ENCODE measurements around the gene PROM2.
"Not testable (repeated sequence)": the region's sequence is repeated elsewhere in the genome, so short reads cannot be mapped to it uniquely, and the experiment has no call there.

PROM2 gene, protein sequence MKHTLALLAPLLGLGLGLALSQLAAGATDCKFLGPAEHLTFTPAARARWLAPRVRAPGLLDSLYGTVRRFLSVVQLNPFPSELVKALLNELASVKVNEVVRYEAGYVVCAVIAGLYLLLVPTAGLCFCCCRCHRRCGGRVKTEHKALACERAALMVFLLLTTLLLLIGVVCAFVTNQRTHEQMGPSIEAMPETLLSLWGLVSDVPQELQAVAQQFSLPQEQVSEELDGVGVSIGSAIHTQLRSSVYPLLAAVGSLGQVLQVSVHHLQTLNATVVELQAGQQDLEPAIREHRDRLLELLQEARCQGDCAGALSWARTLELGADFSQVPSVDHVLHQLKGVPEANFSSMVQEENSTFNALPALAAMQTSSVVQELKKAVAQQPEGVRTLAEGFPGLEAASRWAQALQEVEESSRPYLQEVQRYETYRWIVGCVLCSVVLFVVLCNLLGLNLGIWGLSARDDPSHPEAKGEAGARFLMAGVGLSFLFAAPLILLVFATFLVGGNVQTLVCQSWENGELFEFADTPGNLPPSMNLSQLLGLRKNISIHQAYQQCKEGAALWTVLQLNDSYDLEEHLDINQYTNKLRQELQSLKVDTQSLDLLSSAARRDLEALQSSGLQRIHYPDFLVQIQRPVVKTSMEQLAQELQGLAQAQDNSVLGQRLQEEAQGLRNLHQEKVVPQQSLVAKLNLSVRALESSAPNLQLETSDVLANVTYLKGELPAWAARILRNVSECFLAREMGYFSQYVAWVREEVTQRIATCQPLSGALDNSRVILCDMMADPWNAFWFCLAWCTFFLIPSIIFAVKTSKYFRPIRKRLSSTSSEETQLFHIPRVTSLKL

DNA sequence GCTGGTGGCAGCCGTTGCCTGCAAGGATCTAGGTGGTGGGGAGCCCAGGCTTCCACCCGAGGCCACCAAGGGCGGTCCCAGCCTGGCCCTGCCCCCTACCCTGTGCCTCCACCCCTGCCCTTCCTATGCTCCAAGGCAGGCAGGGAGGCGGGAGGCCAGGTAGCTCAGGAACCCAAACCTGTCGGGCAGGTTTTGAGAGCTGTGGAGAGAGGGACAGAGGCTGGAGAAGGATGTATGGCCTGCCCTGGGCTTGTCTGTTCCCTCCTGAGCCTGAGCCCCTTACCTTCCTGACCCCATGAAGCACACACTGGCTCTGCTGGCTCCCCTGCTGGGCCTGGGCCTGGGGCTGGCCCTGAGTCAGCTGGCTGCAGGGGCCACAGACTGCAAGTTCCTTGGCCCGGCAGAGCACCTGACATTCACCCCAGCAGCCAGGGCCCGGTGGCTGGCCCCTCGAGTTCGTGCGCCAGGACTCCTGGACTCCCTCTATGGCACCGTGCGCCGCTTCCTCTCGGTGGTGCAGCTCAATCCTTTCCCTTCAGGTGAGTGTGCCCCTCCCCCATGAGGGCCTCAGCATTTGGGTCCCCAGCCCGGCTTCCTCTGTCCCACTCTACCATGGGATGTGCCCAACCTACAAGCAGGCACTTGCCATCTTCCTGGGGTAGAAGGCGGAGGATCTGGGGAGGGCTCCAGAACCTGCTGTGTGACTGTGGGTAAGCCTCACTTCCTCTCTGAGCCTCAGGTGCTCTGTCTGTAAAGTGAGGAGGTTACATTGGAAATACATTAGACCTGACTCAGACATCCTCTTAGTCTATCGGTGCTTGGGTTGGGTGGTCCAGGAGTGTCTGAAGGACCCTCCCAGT lies at the start of gene PROM2:
Gene PROM2 (plus strand): TSS at position 159 of the 860 bp plus-strand sequence. CDS start 137 bp downstream, at position 296.
- DNase-seq = no peak

DNA sequence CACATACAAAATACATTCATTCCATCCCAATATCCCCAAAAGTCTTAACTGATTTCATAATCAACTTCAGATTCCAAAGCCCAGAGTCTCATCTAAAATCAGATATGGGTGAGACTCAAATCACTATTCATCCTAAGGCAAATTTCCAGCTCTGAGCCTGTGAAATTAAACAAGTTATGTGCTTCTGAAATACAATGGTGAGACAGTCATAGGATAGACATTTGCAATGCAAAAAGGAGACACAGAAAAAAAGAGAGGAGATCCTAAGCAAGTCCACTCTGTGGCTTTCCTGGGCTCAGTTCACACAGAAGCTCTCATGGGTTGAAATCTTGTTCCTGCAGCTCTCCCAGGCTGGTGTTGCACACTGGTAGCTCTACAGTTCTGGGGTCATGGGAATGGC lies 48.6 kb upstream of the PROM2 start:
- DNase-seq = no peak

DNA sequence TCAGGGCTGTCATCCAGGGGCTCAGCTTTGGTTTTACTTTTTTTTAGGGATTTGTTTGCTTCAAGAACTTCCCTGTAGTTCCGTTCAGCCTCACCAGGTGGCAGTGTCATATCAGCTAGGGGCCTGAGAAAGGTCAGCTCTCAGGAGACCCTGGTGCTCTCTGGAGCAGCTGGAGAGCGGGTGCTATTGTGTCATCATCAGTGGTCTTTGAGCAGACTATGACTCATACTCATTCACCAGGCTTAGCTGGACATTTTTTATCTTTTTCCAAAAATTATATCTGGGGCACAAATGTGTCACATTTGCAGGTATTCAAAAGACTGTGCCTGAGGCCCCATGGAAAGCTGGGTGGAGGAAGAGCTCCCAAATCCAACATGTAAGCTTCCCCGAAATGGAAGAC lies 42.5 kb upstream of the PROM2 start:
- no peak for DNase-seq

DNA sequence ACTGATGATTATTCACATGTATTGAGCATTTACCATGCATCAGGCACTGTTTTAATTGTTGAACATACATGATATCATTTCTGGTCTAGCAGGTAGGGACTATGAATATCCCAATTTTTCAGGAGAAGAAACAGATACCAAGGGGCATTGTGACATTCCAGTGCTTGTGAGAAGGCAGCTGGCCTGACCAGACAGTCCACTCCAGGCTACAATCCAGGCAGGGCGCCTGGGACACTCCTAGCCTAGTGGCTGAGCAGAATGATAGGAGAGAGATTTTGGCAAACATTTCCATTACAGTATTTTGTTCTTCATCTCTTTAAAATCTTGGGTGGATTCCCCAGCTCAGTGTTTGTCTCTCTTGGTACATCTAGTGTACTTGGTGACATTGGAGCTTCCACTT lies 42.0 kb upstream of the PROM2 start:
- no peak for DNase-seq

DNA sequence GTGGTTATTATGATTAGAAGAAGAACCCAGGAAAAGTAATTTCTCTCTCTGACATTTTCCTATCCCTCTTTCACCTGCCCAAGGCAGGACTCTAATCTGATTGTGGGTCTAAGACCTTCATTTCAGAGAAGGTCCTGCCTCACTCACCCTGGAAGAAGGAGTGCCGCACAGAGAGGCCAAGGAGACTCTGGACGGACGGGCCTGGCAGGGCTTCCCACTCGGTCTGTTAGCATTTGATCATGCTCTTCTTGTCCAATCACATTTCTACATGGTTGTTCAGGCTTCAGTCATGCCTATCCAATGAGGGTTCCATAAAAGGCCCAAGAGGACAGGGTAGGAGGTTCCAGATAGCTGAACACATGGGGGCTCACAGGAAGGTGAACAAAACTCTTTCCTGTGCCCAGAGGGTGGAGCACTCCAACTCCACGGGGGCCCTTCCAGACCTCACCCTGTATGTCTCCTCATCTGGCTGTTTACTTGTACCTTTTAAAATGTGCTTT lies 39.9 kb upstream of the PROM2 start:
- no peak for DNase-seq

DNA sequence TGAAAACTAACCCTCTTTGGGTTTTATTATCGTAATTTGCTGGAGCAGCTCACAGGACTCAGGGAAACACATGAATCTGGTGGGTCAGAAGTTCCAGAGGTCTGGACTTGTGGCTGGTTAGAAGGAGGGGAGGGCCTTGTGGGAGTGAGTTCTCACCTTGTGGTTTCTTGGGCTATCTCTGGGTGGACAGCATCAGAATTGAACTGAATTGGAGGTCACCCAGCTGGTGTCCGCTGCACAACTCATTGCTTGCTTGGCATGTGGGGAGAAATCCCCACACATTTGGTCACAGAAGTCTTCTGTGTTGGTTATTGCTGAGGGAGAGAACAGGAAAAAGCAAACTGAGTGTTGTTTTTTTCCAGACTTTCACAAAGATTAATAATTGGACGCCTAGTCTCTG lies 39.4 kb upstream of the PROM2 start:
- no peak for DNase-seq

DNA sequence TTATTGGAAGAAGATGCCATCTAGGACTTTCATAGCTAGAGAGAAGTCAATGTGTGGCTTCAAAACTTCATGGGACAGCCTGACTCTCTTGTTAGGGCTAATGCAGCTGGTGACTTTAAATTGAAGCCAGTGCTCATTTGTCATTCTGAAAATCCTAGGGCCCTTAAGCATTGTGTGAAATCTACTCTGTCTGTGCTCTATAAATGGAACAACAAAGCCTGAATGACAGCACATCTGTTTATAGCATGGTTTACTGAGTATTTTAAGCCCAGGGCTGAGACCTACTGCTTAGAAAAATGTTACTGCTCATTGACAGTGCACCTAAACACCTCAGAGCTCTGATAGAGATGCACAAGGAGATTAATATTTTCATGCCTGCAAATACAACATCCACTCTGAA lies 36.1 kb upstream of the PROM2 start:
- DNase-seq = no peak

DNA sequence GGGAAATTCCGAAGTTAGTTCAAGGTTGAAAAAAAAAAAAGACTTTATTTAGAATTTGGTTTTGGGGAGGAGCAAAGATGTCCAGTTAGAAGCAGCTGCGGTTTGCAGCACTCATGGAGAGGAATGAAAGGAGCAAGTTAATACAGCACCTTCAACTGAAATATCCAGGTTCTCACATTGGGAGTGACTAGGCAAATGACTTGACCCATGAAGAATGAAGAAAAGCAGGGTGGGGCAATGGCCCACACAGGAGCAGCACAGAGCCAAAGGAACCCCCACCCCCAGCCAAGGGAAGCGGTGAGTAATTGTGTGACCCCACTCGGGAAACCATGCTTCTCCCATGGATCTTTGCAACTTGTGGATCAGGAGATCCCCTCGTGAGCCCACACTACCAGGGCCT lies 34.2 kb upstream of the PROM2 start:
- DNase-seq = no peak

DNA sequence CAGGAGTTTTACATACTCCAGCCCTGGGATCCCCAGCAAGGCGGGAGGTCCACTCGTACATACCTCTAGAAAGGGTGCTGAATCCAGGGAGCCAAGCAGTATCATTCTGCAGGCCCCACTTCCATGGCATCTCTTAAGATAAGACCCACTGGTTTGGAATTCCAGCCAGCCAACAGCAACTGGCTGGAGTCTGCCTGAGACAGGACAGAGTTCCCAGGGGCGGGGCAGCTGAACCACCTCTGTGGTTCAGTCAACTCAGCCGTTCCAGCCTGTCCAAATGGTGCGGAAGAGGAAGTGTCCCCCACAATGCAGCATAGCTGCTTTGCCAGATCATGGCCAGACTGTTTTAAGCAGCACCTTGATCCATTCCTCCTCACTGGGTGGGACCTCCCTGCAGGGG lies 33.7 kb upstream of the PROM2 start:
- DNase-seq = no peak

DNA sequence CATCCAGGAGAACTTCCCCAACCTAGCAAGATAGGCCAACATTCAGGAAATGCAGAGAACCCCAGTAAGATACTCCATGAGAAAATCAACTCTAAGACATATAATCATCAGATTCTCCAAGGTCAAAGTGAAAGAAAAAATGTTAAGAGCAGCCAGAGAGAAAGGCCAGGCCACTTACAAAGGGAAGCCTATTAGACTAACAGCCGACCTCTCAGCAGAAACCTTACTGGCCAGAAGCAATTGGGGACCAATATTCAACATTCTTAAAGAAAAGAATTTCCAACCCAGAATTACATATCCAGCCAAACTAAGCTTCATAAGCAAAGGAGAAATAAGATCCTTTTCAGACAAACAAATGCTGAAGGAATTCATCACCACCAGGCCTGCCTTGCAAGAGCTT lies 32.2 kb upstream of the PROM2 start:
- DNase-seq = not testable (repeated sequence)

DNA sequence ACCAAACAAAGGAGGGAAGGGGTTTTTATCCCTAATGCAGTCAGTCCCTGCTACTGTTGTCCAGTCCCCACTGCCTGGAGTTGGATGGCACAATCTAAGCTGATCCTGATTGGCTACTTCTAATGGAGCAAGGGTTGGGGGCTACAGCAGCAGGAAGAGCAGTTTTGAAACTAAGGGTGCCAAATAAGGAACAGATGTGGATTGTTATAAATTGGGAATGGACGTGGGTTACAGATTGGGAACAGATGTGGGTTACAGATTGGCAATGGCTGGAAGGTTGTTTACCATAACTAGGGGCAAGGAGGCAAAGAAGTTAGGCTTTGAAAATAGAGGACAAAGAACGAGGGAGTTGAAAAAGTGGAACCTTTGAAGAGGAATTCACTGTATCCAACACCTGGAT lies 16.0 kb upstream of the PROM2 start:
- DNase-seq = no peak

DNA sequence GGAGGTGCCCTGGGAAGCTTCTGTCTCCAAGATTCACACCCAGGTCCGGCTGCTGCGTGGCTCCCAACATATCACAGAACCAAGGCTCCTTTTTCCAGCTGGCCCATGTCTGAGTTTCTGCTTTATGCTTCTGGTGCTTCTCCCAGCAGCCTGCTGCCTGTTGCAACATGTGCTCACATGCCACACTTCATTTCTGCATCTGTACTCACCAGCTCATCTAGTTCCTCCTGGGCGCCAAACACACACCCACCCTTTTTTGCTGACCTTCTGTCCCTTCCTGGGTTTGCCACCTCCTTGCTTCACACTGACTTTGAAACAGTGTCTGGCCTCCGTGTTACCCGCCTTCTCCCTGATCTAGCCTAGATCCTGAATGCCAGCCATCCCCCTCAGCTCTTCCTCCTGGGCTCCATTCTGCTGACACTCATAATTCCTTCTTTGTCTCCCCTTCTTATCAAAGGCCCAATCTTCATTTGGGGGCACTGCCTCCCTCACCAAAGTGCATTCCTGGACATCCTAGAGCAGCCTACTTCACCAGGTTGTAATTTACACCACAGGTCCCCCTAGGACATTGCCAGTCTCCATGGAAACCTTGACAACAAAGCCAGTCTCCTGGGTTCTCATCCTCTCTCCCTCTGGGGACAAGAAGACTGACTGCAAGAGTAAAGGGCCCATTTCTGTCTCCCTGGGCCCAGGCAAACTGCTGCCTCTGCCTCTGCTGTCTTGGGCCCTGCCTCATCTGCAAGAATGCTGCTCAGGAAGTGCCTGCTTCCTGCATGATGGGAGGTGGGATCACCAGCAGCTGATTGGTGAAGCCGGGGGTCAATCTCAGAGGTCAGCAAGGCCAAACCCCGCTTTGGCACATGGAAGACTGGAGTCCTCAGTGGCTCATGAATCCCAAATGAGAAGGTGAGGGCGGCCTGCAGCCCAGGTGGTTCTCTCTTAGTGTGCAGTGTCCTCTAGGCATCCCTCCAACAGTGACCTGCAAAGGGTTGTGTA lies 13.9 kb upstream of the PROM2 start:
- DNase-seq = no peak

DNA sequence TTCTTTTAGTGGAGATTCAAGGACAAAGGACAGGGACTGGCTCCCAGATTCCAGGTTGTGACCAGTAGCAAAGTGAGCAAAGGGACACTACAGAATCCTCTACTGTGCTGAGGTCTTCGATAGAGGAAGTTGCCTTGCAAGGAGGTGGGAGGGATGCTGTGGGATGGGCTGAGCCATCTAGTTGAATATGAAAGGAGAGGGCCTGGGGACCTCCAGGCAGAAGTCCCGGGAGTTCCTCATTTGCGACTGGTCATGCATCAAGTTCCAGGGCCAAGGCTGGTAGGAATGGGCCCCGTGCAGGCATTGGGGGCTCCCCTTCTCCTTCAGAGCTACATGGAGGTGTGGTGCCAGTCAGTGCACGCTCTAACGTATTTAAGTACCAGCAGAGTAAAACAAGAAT lies 12.6 kb upstream of the PROM2 start:
- DNase-seq = no peak

DNA sequence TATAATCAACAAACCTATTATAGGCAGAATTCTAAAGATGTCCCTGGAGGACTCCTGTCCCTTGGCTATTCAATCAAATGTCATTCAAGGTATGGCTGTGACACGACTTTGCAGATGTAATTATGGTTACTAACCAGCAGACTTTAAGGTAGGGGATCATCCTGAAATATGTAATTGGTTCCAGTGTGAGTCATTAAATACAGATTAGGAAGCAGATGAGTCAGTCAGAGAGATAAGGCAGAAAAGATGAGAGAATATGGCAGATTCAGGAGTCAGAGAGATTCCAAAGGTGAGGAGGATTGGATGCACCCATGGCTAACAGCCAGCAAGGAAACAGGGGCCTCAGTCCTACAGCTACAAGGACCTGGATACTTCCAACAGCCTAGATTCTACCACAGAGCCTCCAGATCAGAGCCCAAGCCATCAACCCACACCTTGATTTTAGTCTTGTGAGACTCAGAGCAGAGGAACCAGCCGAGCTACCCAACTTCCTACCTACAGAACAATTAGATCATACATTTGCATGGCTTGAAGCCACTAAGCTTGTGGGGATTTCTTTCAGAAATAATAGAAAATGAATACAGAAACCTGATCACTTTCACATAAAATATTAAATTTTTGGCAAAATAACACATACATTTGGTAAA lies 11.2 kb upstream of the PROM2 start:
- no peak for DNase-seq

DNA sequence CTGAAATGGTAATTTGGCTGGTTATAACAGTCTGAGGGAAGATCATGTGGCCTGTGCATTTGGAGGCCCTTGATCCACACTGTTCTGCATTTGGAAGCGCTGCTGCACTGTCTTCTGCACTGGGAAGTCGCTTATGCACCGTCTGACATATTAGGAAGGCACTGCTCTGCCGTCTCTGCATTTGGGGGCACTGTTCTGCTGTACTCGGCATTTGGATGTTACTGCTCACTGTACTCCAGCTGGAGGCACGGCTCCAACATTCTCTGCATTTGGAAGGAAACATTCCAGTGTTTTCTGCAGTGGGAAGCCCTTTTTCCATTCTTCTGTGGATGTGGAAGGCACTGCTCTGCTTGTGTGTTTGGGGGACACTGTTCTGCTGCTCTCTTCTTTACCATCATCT lies 9.6 kb upstream of the PROM2 start:
- no peak for DNase-seq

DNA sequence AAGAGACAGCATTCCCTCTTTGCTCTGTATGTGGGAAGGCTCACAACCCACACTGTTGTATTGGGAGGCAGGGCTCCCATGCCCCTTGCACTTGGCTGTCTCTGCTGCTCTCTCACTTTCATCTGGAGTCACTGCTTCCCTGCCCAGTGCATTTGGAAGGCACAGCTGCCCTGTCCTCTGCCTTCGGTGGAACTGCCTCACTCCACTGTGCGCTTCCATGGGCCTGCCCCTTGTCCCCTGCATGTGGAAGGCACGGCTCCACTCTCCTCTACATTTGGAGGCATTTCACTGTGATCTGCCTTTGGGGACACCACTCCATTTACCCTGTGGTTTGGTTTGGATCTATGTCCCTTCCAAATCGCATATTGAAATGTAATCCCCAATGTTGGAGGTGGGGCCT lies 9.1 kb upstream of the PROM2 start:
- DNase-seq = no peak

DNA sequence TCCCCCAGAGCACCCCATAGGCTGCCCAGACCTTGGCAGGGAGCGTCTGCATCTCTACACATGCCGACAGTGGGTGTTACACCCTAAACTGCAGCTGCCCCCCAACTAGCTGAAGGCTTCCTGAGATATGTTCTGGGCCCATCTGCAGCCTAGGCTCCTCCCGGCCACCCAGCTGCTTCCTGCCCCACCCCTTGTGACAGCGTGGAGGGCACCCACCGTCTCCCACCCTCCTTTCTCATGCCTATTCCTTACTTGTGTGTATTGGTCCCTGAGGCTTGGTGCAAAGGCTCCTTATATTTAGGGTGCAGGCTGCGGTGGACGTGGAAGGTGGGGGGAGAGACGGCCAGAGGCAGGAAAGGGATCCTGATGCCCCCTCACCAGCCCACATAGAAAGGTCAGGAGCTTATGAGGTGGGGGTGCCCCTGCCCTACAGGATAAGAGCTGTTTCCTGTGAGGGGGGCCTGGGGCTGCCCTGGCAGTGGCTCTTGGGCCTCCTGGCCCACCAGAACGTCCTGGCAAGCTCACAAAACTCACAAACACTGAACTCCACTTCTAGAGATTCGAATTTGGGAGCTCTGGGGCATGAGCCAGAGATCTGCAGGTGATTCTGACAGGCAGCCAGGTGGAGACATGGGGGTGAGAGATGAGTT lies 7.3 kb upstream of the PROM2 start:
- DNase-seq = no peak

DNA sequence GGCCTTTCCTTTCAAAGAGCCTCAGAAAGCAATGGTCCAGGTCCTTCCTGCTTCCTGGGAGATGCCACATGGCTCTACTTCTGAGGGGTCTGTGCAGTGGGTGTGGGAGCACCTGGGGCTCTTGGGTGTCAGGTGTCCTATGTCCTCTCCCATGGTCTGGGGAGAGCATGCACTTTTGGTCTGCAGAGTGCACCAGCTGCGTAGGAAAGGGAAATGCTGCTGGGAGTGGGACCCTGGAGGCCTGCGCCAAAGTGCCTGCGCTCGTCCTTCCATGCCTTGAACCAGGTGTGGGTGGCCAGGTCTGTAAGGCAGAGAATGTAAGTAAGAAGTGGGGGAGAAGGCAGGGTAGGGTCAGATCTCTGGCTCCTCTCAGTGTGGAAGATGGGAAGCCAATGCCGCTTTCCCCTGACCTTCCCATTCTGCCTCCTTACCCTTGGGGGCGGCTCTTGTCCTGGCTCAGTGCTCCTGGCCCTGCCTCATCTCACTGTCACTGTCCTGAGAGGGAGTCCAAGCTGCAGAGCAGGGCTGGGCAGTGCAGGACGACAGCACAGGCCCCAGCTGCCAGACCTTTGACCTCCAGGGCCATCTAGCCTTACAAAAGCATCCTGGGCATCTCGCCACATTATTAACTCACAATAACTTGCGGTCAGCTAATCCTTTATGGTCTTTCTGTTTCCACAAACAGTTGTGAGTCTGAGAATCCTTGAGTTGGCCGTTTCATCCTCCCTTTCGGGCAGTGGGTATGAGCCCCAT lies 6.6 kb upstream of the PROM2 start:
- DNase-seq = no peak

DNA sequence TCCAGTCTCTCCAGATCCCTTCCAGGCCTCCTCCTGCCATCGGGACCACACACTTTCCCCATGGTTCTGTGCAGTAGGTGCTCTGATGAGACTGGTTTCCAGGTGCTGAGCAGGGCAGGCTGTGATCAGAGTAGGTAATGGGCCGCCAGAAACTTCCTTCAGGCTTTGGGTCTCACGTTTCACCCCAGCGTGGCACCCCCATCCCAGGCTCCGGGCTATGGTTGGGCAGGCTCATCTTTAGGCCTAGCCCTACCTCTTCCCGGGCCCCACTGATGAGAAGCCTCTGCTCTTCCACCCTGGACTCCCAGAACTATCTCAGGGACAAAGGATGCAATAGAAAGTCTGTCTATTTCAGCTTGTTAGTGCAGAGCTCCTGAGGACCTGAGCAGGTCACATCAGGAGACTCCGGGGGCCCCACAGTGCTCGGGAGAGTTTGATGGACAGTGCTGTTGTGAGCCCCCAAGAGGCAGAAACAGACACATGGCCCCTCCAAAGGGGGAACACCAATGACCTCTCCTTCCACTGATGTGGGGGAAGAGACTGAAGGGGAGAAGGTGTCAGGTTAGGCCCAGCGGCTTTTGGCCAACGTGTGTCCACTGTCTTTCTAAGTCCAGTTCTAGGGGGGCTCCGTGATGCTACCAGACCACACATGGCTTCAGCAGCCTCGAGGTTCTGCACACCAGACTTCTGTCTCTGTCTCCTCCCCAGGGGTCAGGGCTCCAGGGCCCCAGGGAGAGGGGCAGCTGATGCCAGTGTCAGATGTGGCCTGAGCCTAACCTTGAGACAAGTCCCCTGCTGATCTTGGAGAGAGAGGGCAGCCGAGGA lies 5.8 kb upstream of the PROM2 start:
- no peak for DNase-seq
